Measurements from ENCODE around the gene TEX2.

The TEX2 gene

DNA sequence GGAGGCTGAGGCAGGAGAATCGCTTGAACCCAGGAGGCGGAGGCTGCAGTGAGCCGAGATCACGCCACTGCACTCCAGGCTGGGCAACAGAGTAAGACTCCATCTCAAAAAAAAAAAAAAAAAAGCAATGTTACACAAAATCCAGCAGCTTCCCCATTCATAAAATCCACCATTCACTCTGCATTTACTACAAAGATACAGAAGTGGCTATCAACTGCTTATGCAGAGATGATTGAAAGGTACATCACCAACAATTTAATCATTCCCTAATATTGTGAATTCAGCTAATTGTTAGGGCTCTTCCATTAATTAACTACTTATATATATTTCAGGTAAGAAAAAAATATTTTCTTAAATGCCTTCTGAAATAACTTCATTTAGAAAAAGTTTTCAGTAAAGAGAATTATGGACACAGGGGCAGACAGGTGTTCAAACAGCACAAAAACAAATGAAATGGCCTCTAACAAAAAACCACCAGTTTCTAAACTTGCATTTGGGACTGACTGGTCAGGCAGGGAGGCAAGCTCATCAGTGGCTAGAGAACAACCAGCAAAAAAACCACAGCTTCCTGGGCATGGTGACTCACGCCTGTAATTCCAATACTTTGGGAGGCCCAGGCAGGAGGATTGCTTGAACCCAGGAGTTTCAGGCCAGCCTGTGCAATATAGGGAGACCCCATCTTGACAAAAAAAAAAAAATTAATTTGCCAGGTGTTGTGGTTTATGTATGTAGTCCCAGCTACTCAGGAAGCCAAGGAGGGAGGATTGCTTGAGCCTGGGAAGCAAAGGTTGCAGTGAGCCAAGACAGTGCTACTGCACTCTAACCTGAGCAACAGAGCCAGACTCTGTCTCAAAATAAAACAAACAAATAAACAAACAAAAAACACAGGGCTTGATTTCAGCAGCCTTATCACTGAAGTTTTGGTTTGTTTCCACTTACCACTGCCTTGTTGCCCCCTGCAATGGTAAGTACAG is 159.4 kb downstream of the TEX2 start:
- Histone ChIP-seq H3K27me3 (ENCODE audit: insufficient read depth, poor library complexity, severe bottlenecking) (no peaks in the 10 kb centered on the region), H3K27ac (replicated peaks) (peak overlapping the region; percentile 24; the same call in 1 of the 2 replicates), H3K4me3 (replicated peaks; ENCODE audit: insufficient read depth, low read length) (no peak overlapping the region)
- TF ChIP-seq, protein P1, sequence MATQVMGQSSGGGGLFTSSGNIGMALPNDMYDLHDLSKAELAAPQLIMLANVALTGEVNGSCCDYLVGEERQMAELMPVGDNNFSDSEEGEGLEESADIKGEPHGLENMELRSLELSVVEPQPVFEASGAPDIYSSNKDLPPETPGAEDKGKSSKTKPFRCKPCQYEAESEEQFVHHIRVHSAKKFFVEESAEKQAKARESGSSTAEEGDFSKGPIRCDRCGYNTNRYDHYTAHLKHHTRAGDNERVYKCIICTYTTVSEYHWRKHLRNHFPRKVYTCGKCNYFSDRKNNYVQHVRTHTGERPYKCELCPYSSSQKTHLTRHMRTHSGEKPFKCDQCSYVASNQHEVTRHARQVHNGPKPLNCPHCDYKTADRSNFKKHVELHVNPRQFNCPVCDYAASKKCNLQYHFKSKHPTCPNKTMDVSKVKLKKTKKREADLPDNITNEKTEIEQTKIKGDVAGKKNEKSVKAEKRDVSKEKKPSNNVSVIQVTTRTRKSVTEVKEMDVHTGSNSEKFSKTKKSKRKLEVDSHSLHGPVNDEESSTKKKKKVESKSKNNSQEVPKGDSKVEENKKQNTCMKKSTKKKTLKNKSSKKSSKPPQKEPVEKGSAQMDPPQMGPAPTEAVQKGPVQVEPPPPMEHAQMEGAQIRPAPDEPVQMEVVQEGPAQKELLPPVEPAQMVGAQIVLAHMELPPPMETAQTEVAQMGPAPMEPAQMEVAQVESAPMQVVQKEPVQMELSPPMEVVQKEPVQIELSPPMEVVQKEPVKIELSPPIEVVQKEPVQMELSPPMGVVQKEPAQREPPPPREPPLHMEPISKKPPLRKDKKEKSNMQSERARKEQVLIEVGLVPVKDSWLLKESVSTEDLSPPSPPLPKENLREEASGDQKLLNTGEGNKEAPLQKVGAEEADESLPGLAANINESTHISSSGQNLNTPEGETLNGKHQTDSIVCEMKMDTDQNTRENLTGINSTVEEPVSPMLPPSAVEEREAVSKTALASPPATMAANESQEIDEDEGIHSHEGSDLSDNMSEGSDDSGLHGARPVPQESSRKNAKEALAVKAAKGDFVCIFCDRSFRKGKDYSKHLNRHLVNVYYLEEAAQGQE (IDR thresholded peaks at IDR 0.05; ENCODE audit: insufficient replicate concordance, low read depth) = no peak
- TF ChIP-seq SPI1 (IDR thresholded peaks at IDR 0.05; ENCODE audit: borderline replicate concordance, low read depth) (peak; percentile 10; the same call in 1 of the 2 replicates), POLR2AphosphoS5 (IDR thresholded peaks at IDR 0.05; ENCODE audit: low read depth) (peak; percentile 50; the same call in 1 of the 2 replicates)
- TF ChIP-seq, protein P2, sequence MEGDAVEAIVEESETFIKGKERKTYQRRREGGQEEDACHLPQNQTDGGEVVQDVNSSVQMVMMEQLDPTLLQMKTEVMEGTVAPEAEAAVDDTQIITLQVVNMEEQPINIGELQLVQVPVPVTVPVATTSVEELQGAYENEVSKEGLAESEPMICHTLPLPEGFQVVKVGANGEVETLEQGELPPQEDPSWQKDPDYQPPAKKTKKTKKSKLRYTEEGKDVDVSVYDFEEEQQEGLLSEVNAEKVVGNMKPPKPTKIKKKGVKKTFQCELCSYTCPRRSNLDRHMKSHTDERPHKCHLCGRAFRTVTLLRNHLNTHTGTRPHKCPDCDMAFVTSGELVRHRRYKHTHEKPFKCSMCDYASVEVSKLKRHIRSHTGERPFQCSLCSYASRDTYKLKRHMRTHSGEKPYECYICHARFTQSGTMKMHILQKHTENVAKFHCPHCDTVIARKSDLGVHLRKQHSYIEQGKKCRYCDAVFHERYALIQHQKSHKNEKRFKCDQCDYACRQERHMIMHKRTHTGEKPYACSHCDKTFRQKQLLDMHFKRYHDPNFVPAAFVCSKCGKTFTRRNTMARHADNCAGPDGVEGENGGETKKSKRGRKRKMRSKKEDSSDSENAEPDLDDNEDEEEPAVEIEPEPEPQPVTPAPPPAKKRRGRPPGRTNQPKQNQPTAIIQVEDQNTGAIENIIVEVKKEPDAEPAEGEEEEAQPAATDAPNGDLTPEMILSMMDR (IDR thresholded peaks at IDR 0.05; ENCODE audit: insufficient read depth, low read length) = no peak
- peak; percentile 55 to 74 for DNase-seq (ENCODE audit: low read depth in 1 of 2, low spot score in 1 of 2)

DNA sequence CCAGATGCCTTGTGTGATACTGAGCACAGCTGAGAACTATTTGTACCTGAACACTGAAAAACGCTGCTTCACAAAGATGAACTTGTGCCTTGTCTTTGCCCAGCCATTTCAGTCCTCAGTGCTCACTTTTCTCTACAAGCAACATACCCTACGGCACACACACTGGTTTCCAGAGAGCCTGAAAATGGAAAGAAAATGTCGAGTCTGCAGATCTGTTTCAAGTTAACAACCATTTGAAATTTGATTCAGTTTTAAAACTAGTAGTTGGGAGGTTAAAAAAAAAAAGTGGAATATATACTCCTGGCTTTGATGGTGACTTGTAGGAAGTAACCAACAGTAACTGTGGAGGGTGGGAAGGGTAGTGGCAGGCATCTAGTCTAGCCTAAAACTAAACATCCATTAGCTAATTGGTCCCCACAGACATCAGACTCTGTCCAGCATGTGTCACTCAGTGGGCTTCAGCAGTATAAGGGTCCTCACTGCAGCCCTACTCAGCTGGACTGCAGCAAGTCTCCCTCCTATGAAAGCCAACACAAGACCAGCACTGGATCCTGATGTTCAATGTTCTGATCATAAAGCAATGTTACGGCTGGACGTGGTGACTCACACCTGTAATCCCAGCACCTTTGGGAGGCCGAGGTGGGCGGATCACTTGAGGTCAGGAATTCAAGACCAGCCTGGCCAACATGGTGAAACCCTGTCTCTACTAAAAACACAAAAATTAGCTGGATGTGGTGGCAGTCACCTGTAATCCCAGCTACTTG is 160.3 kb downstream of the TEX2 start:
- Histone ChIP-seq H3K27me3 (ENCODE audit: insufficient read depth, poor library complexity, severe bottlenecking) (no peaks in the 10 kb centered on the region), H3K27ac (replicated peaks) (peak overlapping the region; percentile 10; the same call in 1 of the 2 replicates), H3K4me3 (replicated peaks; ENCODE audit: insufficient read depth, low read length) (no peak overlapping the region)
- no peak for TF ChIP-seq POLR2AphosphoS5 (IDR thresholded peaks at IDR 0.05; ENCODE audit: low read depth)
- TF ChIP-seq SPI1 (IDR thresholded peaks at IDR 0.05; ENCODE audit: borderline replicate concordance, low read depth) = no peak
- TF ChIP-seq, protein P1 (IDR thresholded peaks at IDR 0.05; ENCODE audit: insufficient replicate concordance, low read depth) = no peak
- TF ChIP-seq, protein P2 (IDR thresholded peaks at IDR 0.05; ENCODE audit: insufficient read depth, low read length) = no peak
- no peak for TF ChIP-seq GABPA (IDR thresholded peaks at IDR 0.05; ENCODE audit: low read depth)
- DNase-seq (ENCODE audit: low read depth in 1 of 2, low spot score in 1 of 2) = no peak

DNA sequence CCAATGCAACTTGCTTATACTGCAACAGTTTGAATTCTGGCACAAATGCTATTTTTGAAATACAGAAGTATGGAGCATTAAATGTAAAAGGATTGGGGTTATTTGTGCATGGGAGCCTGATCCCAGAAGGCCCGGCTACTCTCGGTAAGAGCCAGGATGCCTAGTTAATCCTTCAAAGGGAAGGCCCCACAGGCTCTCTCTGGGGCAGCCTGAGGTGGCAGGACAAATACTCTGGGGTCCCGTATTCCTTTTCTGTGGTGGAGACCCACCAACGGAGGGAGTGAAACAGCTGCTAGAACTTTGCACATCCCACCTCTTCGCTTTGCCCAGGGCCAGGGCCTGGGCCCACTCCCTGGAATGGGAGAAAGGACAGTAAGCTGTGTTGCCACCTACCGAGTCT is 163.5 kb downstream of the TEX2 start:
- TF ChIP-seq, protein P2 (IDR thresholded peaks at IDR 0.05; ENCODE audit: insufficient read depth, low read length) = no peak
- TF ChIP-seq SPI1 (IDR thresholded peaks at IDR 0.05; ENCODE audit: borderline replicate concordance, low read depth) (no peak), GABPA (IDR thresholded peaks at IDR 0.05; ENCODE audit: low read depth) (no peak), POLR2AphosphoS5 (IDR thresholded peaks at IDR 0.05; ENCODE audit: low read depth) (no peak)
- Histone ChIP-seq H3K27me3 (ENCODE audit: insufficient read depth, poor library complexity, severe bottlenecking) (no peaks in the 10 kb centered on the region), H3K4me3 (replicated peaks; ENCODE audit: insufficient read depth, low read length) (no peak overlapping the region), H3K27ac (replicated peaks) (no peak overlapping the region)
- DNase-seq (ENCODE audit: low read depth in 1 of 2, low spot score in 1 of 2) = no peak

All from HL-60 (cell line).